ENCODE measurements around the gene SLC37A1.

DNA sequence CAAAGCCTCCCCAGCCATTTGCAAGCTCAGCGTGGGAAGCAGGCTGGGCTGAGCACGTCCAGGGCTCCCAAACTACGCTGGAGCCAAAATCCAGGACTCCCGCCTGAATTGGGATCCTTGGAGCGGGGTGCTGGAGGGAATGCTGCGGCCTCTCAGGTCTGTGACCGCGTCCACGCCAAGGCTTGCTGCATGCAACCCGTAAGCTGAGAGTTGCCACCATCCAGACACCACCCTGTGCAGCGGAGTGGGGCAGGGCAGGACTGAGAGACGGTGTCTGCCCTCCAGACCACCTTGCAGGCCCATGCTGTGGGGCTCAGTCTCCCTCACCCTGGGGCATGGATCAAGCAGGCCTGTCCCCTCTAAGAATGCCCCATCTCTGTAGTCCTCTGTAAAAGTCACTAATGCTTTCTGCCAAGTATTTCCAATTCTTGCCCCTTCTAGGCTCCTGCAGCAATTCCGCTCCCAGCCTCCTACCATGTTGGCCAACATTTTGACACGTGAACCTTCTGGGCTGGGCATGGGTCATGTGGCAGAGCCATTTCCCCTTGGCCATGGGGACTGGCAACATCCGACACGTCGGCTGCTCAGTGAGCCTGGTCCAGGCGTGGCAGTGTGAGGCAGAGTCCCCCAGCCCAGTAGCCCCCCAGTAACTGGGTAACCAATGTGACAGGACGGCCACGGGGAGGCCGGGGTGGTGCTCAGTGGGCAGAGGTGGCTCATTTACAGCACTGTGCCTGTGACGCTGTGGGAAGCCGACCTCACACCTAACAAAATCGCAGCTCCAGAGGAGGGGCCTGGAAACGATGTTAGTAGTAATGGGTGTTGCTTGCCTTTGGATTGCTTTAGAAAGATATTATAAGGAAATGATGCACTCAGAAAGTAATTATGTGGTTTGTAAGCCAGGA is 81.9 kb downstream of the SLC37A1 start:
- TF ChIP-seq, protein P1, sequence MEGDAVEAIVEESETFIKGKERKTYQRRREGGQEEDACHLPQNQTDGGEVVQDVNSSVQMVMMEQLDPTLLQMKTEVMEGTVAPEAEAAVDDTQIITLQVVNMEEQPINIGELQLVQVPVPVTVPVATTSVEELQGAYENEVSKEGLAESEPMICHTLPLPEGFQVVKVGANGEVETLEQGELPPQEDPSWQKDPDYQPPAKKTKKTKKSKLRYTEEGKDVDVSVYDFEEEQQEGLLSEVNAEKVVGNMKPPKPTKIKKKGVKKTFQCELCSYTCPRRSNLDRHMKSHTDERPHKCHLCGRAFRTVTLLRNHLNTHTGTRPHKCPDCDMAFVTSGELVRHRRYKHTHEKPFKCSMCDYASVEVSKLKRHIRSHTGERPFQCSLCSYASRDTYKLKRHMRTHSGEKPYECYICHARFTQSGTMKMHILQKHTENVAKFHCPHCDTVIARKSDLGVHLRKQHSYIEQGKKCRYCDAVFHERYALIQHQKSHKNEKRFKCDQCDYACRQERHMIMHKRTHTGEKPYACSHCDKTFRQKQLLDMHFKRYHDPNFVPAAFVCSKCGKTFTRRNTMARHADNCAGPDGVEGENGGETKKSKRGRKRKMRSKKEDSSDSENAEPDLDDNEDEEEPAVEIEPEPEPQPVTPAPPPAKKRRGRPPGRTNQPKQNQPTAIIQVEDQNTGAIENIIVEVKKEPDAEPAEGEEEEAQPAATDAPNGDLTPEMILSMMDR (IDR thresholded peaks at IDR 0.05; ENCODE audit: insufficient read depth, low read length, poor library complexity, severe bottlenecking) = no peak
- TF ChIP-seq EZH2phosphoT487 (conservative IDR thresholded peaks at IDR 0.05; ENCODE audit: low read length) = no peak
